Astrocyte (in vitro differentiated cells and primary cell): ENCODE data around the gene DYRK1A. TPM values are rescaled to one million over a fixed set of nuclear protein-coding genes. Genes with fewer than 3 reads are reported as not detected.
A peak's percentile ranks its signal among the peaks of the same experiment; 100 is the strongest.

Experiments used
- DNase-seq: peaks from one replicate; pipeline ENCODE4 v3.0.0-alpha.2; 2010; ENCODE audit warnings: low read depth
- FAIRE-seq: peaks from 2 replicates; lab custom pipeline; 2011; peaks lifted over from hg19 to GRCh38; lab: Jason Lieb, UNC
- H2AFZ ChIP-seq: 2 replicates; pipeline ENCODE4 v1.6.0; 2012; ENCODE audit warnings: low read depth, low read length, inconsistent platforms
- H3K27ac ChIP-seq: 2 replicates; pipeline ENCODE4 v1.5.1; 2011; ENCODE audit warnings: low read depth, low read length, inconsistent platforms
- H3K27me3 ChIP-seq: 2 replicates; pipeline ENCODE4 v1.6.0; 2011; ENCODE audit warnings: low read length, inconsistent platforms; ENCODE audit not compliant: insufficient read depth
- H3K36me3 ChIP-seq: 2 replicates; pipeline ENCODE4 v1.5.1; 2011; ENCODE audit warnings: low read length, inconsistent platforms; ENCODE audit not compliant: insufficient read depth
- H3K4me1 ChIP-seq: 2 replicates; pipeline ENCODE4 v1.5.1; 2011; ENCODE audit warnings: low read length, inconsistent platforms; ENCODE audit not compliant: insufficient read depth
- H3K4me2 ChIP-seq: 2 replicates; pipeline ENCODE4 v1.6.0; 2012; ENCODE audit warnings: low read length, inconsistent platforms
- H3K4me3 ChIP-seq: 2 replicates; pipeline ENCODE4 v1.5.1; 2011; ENCODE audit warnings: low read depth, mild to moderate bottlenecking, low read length, inconsistent platforms; ENCODE audit not compliant: insufficient read depth
- H3K79me2 ChIP-seq: 2 replicates; pipeline ENCODE4 v1.6.0; 2012; ENCODE audit warnings: mild to moderate bottlenecking, low read length, inconsistent platforms; ENCODE audit not compliant: insufficient read depth
- H3K9ac ChIP-seq: 2 replicates; pipeline ENCODE4 v1.6.0; 2012; ENCODE audit warnings: mild to moderate bottlenecking, low read length, inconsistent platforms
- H3K9me3 ChIP-seq: 2 replicates; pipeline ENCODE4 v1.5.1; 2012; ENCODE audit warnings: low read depth, mild to moderate bottlenecking, low read length, inconsistent platforms; ENCODE audit not compliant: insufficient read depth
- H4K20me1 ChIP-seq: 2 replicates; pipeline ENCODE4 v1.6.0; 2012; ENCODE audit warnings: low read length, inconsistent platforms; ENCODE audit not compliant: insufficient read depth
- H3K27ac Mint-ChIP-seq: one replicate; pipeline ENCODE4 v1.8.0; 2021; ENCODE audit warnings: mild to moderate bottlenecking, mixed read lengths; ENCODE audit not compliant: unreplicated experiment
- H3K27me3 Mint-ChIP-seq: one replicate; pipeline ENCODE4 v1.8.0; 2021; ENCODE audit warnings: low read depth, mixed read lengths; ENCODE audit not compliant: unreplicated experiment
- H3K36me3 Mint-ChIP-seq: one replicate; pipeline ENCODE4 v1.8.0; 2021; ENCODE audit warnings: low read depth, mixed read lengths; ENCODE audit not compliant: unreplicated experiment
- H3K4me1 Mint-ChIP-seq: one replicate; pipeline ENCODE4 v1.8.0; 2021; ENCODE audit warnings: low read depth, mixed read lengths; ENCODE audit not compliant: unreplicated experiment
- H3K4me3 Mint-ChIP-seq: one replicate; pipeline ENCODE4 v1.8.0; 2021; ENCODE audit warnings: mild to moderate bottlenecking, moderate library complexity, mixed read lengths; ENCODE audit not compliant: unreplicated experiment
- H3K9me3 Mint-ChIP-seq: one replicate; pipeline ENCODE4 v1.8.0; 2021; ENCODE audit warnings: mild to moderate bottlenecking, mixed read lengths; ENCODE audit not compliant: unreplicated experiment
- CTCF ChIP-seq: IDR thresholded peaks from 2 replicates; pipeline ENCODE4 v1.5.1; 2011; ENCODE audit warnings: low read depth, mild to moderate bottlenecking, inconsistent platforms, low read length, moderate library complexity; ENCODE audit not compliant: insufficient read depth
- EZH2 ChIP-seq: IDR thresholded peaks from 2 replicates; pipeline ENCODE4 v1.6.1; 2012; ENCODE audit warnings: mild to moderate bottlenecking, low read length, inconsistent platforms; ENCODE audit not compliant: insufficient read depth
- total RNA-seq: library from RNA; stranded (reverse); gene quantifications from 2 replicates; pipeline ENCODE4 v1.2.1, GENCODE V29; 2021

Gene DYRK1A
- total RNA-seq, 1 donor from 2014 or later, result 44.6 TPM

- H3K4me3 Mint-ChIP-seq, result no peak overlapping the region
Measured at GRCh38 chr21:37546299-37546908, 179.8 kb downstream of the DYRK1A start.

GRCh38 chr21:37546949-37547614 is 180.5 kb downstream of the DYRK1A start:
- H3K27me3 Mint-ChIP-seq, result no peaks in the 10 kb centered on the region
- H3K9me3 Mint-ChIP-seq, result no peaks in the 10 kb centered on the region
- Histone ChIP-seq H3K4me3 (no peak overlapping the region), H3K36me3 (no peaks in the 10 kb centered on the region), H3K4me1 (peaks cover 2% of the 10 kb centered on the region), H3K4me2 (no peak overlapping the region), H3K79me2 (no peaks in the 10 kb centered on the region), H4K20me1 (no peaks in the 10 kb centered on the region), H3K27me3 (no peaks in the 10 kb centered on the region), H3K9me3 (no peaks in the 10 kb centered on the region), H3K9ac (no peak overlapping the region), H2AFZ (no peak overlapping the region), H3K27ac (no peak overlapping the region)
- H3K36me3 Mint-ChIP-seq, result no peaks in the 10 kb centered on the region
- TF ChIP-seq CTCF, result no peak
- TF ChIP-seq EZH2, result no peak
- no peak overlapping the region for H3K4me3 Mint-ChIP-seq
- no peak overlapping the region for H3K27ac Mint-ChIP-seq
- FAIRE-seq (no peak), DNase-seq (peak; percentile 66)
- peaks cover 14% of the 10 kb centered on the region for H3K4me1 Mint-ChIP-seq

More at GRCh38 chr21:37546299-37546908, 179.8 kb downstream of the DYRK1A start:
- Histone ChIP-seq H3K4me1 (peaks cover 2% of the 10 kb centered on the region), H3K27me3 (no peaks in the 10 kb centered on the region), H4K20me1 (no peaks in the 10 kb centered on the region), H3K4me3 (no peak overlapping the region), H2AFZ (no peak overlapping the region), H3K36me3 (no peaks in the 10 kb centered on the region), H3K27ac (no peak overlapping the region), H3K9me3 (no peaks in the 10 kb centered on the region), H3K79me2 (no peaks in the 10 kb centered on the region), H3K4me2 (no peak overlapping the region), H3K9ac (no peak overlapping the region)
- Mint-ChIP-seq H3K36me3 (no peaks in the 10 kb centered on the region), H3K27me3 (no peaks in the 10 kb centered on the region), H3K9me3 (no peaks in the 10 kb centered on the region), H3K4me1 (peaks cover 14% of the 10 kb centered on the region), H3K27ac (no peak overlapping the region)
- FAIRE-seq, result no peak
- no peak for DNase-seq
- no peak for TF ChIP-seq EZH2
- no peak for TF ChIP-seq CTCF

GRCh38 chr21:37547615-37548200 is 181.1 kb downstream of the DYRK1A start:
- Mint-ChIP-seq H3K36me3 (no peaks in the 10 kb centered on the region), H3K27me3 (peaks cover 3% of the 10 kb centered on the region), H3K27ac (no peak overlapping the region), H3K9me3 (no peaks in the 10 kb centered on the region), H3K4me3 (no peak overlapping the region), H3K4me1 (peaks cover 16% of the 10 kb centered on the region)
- H3K9ac ChIP-seq, result no peak overlapping the region
- no peak overlapping the region for H2AFZ ChIP-seq
- H3K79me2 ChIP-seq, result no peaks in the 10 kb centered on the region
- H3K4me2 ChIP-seq, result no peak overlapping the region
- no peaks in the 10 kb centered on the region for H3K36me3 ChIP-seq
- DNase-seq, result no peak
- no peaks in the 10 kb centered on the region for H3K27me3 ChIP-seq
- peaks cover 2% of the 10 kb centered on the region for H3K4me1 ChIP-seq
- H3K27ac ChIP-seq, result no peak overlapping the region
- H3K4me3 ChIP-seq, result no peak overlapping the region
- FAIRE-seq, result no peak
- no peaks in the 10 kb centered on the region for H4K20me1 ChIP-seq
- no peak for TF ChIP-seq CTCF
- no peak for TF ChIP-seq EZH2
- no peaks in the 10 kb centered on the region for H3K9me3 ChIP-seq
